HL-60 (cell line): ENCODE measurements around the gene IZUMO1.

Experiments
- DNase-seq, 2 experiments: peaks; one replicate each; pipeline ENCODE4 v3.0.0-alpha.2; 2010 to 2020; ENCODE audit warnings: low read depth in 1 of 2, low spot score in 1 of 2
- H3K27ac ChIP-seq: fragments of 250-450 bp; sonication (Bioruptor Pico); replicated peaks from 2 replicates; pipeline ENCODE4 v1.5.1; 2020; ENCODE audit warnings: mild to moderate bottlenecking, moderate library complexity
- H3K27me3 ChIP-seq: fragments of 250-450 bp; sonication (Bioruptor Pico); 2 replicates; pipeline ENCODE4 v1.5.1; 2021; ENCODE audit warnings: mild to moderate bottlenecking, moderate library complexity; ENCODE audit not compliant: insufficient read depth, poor library complexity, severe bottlenecking
- H3K4me3 ChIP-seq: replicated peaks from 2 replicates; pipeline ENCODE4 v1.5.1; 2011; ENCODE audit warnings: mild to moderate bottlenecking, control low read depth, low read length; ENCODE audit not compliant: insufficient read depth
- CTCF ChIP-seq: IDR thresholded peaks from one replicate; pipeline ENCODE4 v1.5.1; 2011; ENCODE audit warnings: low read length, control low read depth, inconsistent platforms; ENCODE audit not compliant: insufficient read depth
- GABPA ChIP-seq: IDR thresholded peaks from 2 replicates; pipeline ENCODE4 v1.6.1; 2012; ENCODE audit warnings: low read depth
- POLR2AphosphoS5 ChIP-seq: IDR thresholded peaks from 2 replicates; pipeline ENCODE4 v1.6.1; 2012; ENCODE audit warnings: low read depth
- SPI1 ChIP-seq: IDR thresholded peaks from 2 replicates; pipeline ENCODE4 v1.6.1; 2012; ENCODE audit warnings: low read depth, mild to moderate bottlenecking, borderline replicate concordance
- TF ChIP-seq, protein P1 (sequence below): IDR thresholded peaks from 2 replicates; pipeline ENCODE4 v1.6.1; 2012; ENCODE audit warnings: low read depth; ENCODE audit not compliant: insufficient replicate concordance

The IZUMO1 gene

DNA sequence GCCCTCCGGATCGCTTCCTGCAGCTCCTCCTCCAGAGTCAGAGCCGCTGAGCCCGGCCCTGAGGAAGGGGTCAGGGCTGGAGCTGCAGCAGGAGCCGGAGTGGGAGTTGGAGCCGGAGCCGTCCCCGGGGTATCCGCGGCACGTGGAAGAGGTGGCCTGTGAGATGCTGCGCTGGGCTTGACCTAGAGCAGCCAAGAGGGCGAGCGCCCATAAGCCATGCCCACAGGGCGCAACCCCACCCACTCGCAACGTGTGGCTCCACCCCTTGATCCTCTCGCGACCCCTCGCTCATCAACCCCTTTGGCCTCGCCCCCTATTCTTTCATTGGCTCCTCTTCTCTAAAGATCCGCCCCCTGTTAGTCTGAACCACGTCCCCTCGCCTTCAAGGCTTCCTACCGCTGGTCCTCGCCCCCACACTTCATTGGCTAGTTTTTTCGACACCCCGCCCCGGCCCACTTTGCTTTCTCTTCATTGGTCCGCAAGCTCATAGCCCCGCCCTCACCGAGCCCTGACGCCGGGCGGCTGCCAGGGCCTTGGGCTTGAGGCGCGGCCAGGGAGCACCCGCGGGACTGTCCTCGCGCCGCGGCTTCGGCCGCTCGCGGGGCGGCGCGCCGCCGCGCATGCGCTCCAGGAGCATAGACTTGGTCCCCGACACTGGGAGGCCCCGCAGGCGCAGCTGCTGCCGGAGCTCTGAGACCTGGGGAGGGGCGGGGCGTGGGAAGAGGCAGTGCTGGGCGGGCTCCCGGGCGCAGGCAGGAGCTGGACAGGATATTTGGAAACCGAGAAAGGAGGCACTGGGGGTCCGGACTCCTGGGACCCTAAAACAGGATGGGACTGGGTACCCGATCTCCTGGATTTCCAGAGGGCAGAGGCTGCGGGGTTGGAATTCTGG is 32.6 kb downstream of the IZUMO1 start:
- H3K4me3 ChIP-seq = peak overlapping the region; percentile 61
- no peaks in the 10 kb centered on the region for H3K27me3 ChIP-seq
- H3K27ac ChIP-seq = peak overlapping the region; percentile 45
- no peak for TF ChIP-seq CTCF
- TF ChIP-seq GABPA = no peak
- no peak for TF ChIP-seq POLR2AphosphoS5
- TF ChIP-seq, protein P1, sequence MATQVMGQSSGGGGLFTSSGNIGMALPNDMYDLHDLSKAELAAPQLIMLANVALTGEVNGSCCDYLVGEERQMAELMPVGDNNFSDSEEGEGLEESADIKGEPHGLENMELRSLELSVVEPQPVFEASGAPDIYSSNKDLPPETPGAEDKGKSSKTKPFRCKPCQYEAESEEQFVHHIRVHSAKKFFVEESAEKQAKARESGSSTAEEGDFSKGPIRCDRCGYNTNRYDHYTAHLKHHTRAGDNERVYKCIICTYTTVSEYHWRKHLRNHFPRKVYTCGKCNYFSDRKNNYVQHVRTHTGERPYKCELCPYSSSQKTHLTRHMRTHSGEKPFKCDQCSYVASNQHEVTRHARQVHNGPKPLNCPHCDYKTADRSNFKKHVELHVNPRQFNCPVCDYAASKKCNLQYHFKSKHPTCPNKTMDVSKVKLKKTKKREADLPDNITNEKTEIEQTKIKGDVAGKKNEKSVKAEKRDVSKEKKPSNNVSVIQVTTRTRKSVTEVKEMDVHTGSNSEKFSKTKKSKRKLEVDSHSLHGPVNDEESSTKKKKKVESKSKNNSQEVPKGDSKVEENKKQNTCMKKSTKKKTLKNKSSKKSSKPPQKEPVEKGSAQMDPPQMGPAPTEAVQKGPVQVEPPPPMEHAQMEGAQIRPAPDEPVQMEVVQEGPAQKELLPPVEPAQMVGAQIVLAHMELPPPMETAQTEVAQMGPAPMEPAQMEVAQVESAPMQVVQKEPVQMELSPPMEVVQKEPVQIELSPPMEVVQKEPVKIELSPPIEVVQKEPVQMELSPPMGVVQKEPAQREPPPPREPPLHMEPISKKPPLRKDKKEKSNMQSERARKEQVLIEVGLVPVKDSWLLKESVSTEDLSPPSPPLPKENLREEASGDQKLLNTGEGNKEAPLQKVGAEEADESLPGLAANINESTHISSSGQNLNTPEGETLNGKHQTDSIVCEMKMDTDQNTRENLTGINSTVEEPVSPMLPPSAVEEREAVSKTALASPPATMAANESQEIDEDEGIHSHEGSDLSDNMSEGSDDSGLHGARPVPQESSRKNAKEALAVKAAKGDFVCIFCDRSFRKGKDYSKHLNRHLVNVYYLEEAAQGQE = no peak
- no peak for TF ChIP-seq SPI1
- DNase-seq = peak; percentile 96 to 98

DNA sequence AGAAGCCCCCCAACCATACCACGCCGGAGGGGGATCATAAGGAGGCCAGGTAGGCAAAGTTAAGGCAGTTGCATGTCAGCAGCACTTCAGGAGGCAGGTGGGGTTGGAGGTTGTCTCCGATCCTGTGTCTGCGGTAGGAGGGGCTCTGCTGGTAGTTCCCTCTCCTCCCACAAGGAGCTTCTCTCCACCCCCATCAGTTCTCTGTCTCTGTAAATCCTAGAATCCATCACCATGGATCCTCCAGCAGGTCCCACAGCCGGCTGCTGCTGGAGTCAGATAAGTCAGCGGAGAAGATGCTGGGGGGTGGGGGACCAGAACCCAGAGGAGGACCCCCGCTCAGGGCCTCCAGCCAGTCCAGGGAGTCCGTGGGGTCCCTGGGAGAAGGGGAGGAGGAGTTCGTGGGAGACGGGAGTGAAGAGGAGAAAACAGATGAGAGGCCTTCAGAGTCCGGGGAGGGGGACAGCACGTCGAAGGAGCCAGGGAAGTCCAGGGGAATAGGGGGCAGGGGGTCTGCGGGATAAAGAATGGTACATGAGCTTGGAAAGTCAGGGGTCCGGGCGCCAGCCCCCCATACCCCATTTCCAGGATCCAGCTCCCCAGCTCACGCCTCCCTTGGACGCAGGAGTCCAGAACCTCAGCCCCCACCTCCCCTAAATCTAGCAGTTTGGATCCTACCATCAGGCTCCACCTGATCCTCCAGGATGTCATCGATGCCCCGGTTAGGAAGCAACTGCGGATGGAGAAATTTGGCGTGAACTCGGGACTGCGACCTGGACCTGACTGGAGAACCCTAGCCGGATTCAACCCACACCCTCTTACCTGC is 33.5 kb downstream of the IZUMO1 start:
- peak overlapping the region; percentile 61 for H3K4me3 ChIP-seq
- no peak overlapping the region for H3K27ac ChIP-seq
- no peak for TF ChIP-seq POLR2AphosphoS5
- TF ChIP-seq SPI1 = no peak
- no peak for TF ChIP-seq CTCF
- TF ChIP-seq, protein P1 = no peak

GRCh38 chr19:48711106-48711662 is 35.5 kb downstream of the IZUMO1 start:
- DNase-seq = no peak
- Histone ChIP-seq H3K4me3 (no peak overlapping the region), H3K27ac (no peak overlapping the region), H3K27me3 (no peaks in the 10 kb centered on the region)
- TF ChIP-seq GABPA = no peak
- TF ChIP-seq POLR2AphosphoS5 = no peak
- no peak for TF ChIP-seq CTCF
- TF ChIP-seq SPI1 = no peak
- TF ChIP-seq, protein P1 = no peak

More for the DNA sequence above, 33.5 kb downstream of the IZUMO1 start:
- no peaks in the 10 kb centered on the region for H3K27me3 ChIP-seq
- DNase-seq = no peak
